Measurements from ENCODE around the gene HOXC10. TPM values are rescaled to one million over a fixed set of nuclear protein-coding genes. Genes with fewer than 3 reads are reported as not detected.

The HOXC10 gene
- total RNA-seq, 1 donor from 2014 or later = not detected

DNA sequence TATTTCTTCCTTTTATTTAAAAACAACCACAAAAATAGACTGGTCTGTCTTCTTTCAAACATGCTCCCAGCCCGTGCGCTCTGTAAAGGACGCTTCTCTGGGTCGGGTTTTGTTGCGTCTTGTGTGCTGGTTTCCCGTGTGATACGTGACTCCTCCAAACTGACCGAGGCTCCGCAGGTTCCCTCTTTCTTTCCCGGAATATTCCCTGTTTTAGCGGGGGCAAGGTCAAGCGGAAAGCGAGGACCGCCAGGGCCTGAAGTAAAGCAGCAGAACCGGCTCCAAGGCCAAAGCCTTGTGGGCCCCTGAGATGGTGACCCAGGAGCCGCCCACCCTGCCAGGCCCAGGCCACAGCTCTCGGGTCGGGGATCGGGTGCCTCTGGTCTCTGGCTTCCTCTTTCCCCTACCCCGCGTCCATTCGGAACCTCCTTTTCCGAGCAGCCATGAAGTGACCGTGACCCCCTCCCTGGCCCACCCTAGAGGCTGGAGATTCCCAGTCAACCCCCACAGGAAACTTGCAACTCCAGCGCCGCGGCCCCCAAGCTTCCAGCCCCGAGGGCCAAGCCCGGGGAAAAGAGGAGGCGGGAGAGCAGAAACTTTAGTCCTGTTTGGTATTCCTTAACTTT, 885 bp upstream of the HOXC10 start:
- no peaks in the 10 kb centered on the region for H3K9me3 ChIP-seq (ENCODE audit: insufficient read depth, low read depth, low read length)
- no peak overlapping the region for H3K4me3 ChIP-seq (ENCODE audit: insufficient read depth, low read depth, low read length)
- peaks cover 92% of the 10 kb centered on the region for H3K27me3 ChIP-seq (ENCODE audit: insufficient read depth, low read length)
- H3K36me3 Mint-ChIP-seq (ENCODE audit: low read depth, unreplicated experiment) = no peaks in the 10 kb centered on the region
- no peak overlapping the region for H3K4me2 ChIP-seq (ENCODE audit: low read length)
- DNase-seq (ENCODE audit: low read depth) = no peak
- no peak overlapping the region for H3K4me3 Mint-ChIP-seq (ENCODE audit: unreplicated experiment)
- H3K27me3 Mint-ChIP-seq (ENCODE audit: low read depth, unreplicated experiment) = peaks cover 85% of the 10 kb centered on the region
- H3K79me2 ChIP-seq (ENCODE audit: insufficient read depth, low read length) = no peaks in the 10 kb centered on the region
- peaks cover 22% of the 10 kb centered on the region for H3K9me3 Mint-ChIP-seq (ENCODE audit: unreplicated experiment)
- no peak overlapping the region for H2AFZ ChIP-seq (ENCODE audit: low read depth, low read length)
- no peak overlapping the region for H3K27ac ChIP-seq (ENCODE audit: low read depth, low read length)
- H3K36me3 ChIP-seq (ENCODE audit: insufficient read depth, low read length) = no peaks in the 10 kb centered on the region
- FAIRE-seq = no peak
- no peak overlapping the region for H3K9ac ChIP-seq (ENCODE audit: low read length)
- H3K4me1 Mint-ChIP-seq (ENCODE audit: low read depth, unreplicated experiment) = no peaks in the 10 kb centered on the region
- no peaks in the 10 kb centered on the region for H3K4me1 ChIP-seq (ENCODE audit: insufficient read depth, low read length)
- H3K27ac Mint-ChIP-seq (ENCODE audit: unreplicated experiment) = no peak overlapping the region
- H4K20me1 ChIP-seq (ENCODE audit: insufficient read depth, low read length) = no peaks in the 10 kb centered on the region
- peak; percentile 82 for TF ChIP-seq EZH2 (IDR thresholded peaks at IDR 0.05; ENCODE audit: insufficient read depth, low read length)
- TF ChIP-seq, protein P1, sequence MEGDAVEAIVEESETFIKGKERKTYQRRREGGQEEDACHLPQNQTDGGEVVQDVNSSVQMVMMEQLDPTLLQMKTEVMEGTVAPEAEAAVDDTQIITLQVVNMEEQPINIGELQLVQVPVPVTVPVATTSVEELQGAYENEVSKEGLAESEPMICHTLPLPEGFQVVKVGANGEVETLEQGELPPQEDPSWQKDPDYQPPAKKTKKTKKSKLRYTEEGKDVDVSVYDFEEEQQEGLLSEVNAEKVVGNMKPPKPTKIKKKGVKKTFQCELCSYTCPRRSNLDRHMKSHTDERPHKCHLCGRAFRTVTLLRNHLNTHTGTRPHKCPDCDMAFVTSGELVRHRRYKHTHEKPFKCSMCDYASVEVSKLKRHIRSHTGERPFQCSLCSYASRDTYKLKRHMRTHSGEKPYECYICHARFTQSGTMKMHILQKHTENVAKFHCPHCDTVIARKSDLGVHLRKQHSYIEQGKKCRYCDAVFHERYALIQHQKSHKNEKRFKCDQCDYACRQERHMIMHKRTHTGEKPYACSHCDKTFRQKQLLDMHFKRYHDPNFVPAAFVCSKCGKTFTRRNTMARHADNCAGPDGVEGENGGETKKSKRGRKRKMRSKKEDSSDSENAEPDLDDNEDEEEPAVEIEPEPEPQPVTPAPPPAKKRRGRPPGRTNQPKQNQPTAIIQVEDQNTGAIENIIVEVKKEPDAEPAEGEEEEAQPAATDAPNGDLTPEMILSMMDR (IDR thresholded peaks at IDR 0.05; ENCODE audit: insufficient read depth, low read depth, low read length) = no peak

DNA sequence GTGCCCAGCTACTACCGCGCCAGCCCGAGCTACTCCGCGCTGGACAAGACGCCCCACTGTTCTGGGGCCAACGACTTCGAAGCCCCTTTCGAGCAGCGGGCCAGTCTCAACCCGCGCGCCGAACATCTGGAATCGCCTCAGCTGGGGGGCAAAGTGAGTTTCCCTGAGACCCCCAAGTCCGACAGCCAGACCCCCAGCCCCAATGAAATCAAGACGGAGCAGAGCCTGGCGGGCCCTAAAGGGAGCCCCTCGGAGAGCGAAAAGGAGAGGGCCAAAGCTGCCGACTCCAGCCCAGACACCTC, 697 bp downstream of the HOXC10 start:
- peaks cover 93% of the 10 kb centered on the region for H3K27me3 ChIP-seq (ENCODE audit: insufficient read depth, low read length)
- H3K79me2 ChIP-seq (ENCODE audit: insufficient read depth, low read length) = no peaks in the 10 kb centered on the region
- Mint-ChIP-seq H3K36me3 (ENCODE audit: low read depth, unreplicated experiment) (no peaks in the 10 kb centered on the region), H3K27ac (ENCODE audit: unreplicated experiment) (no peak overlapping the region), H3K27me3 (ENCODE audit: low read depth, unreplicated experiment) (peaks cover 85% of the 10 kb centered on the region), H3K4me1 (ENCODE audit: low read depth, unreplicated experiment) (no peaks in the 10 kb centered on the region), H3K9me3 (ENCODE audit: unreplicated experiment) (peaks cover 29% of the 10 kb centered on the region), H3K4me3 (ENCODE audit: unreplicated experiment) (no peak overlapping the region)
- H3K9me3 ChIP-seq (ENCODE audit: insufficient read depth, low read depth, low read length) = no peaks in the 10 kb centered on the region
- no peak overlapping the region for H2AFZ ChIP-seq (ENCODE audit: low read depth, low read length)
- no peak overlapping the region for H3K4me3 ChIP-seq (ENCODE audit: insufficient read depth, low read depth, low read length)
- no peaks in the 10 kb centered on the region for H3K36me3 ChIP-seq (ENCODE audit: insufficient read depth, low read length)
- no peaks in the 10 kb centered on the region for H4K20me1 ChIP-seq (ENCODE audit: insufficient read depth, low read length)
- TF ChIP-seq EZH2 (IDR thresholded peaks at IDR 0.05; ENCODE audit: insufficient read depth, low read length) = no peak
- TF ChIP-seq, protein P1 (IDR thresholded peaks at IDR 0.05; ENCODE audit: insufficient read depth, low read depth, low read length) = no peak
- no peaks in the 10 kb centered on the region for H3K4me1 ChIP-seq (ENCODE audit: insufficient read depth, low read length)
- no peak overlapping the region for H3K9ac ChIP-seq (ENCODE audit: low read length)
- DNase-seq (ENCODE audit: low read depth) (no peak), FAIRE-seq (no peak)
- no peak overlapping the region for H3K4me2 ChIP-seq (ENCODE audit: low read length)
- no peak overlapping the region for H3K27ac ChIP-seq (ENCODE audit: low read depth, low read length)

DNA sequence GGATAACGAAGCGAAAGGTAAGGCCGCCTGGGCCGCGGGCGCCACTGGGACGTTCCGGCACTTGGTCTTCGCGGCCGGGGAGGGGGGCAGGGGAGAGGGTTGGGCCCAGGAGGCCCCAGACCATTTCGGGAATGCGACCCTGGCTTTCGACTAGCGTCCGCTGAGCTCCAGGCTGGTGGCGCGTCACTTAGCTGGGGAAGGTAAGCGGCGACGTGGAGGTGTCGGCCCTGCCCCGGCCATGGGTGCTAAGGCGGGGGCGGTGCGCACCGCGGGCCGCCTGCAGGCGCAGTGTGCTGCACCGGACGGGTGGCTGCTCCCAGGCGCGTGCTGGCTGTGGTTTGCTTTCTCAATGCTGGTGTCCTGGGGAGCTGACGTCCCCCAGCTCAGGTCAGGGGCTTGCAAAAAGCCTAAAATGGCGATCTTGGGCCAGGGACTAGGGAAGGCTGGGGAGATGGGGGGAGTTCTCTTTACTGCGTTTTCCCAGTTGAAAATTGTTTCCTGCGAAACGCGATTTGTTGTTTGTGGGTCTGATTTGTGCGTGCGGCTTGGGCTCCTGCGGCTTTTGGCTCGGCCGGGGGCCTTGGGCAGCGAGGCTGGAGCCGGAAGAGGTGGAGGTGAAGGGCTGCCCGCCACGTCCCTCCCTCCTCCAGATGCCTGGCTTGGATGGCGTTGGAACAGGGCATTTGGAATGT, 1.2 kb downstream of the HOXC10 start:
- no peaks in the 10 kb centered on the region for H3K36me3 ChIP-seq (ENCODE audit: insufficient read depth, low read length)
- Mint-ChIP-seq H3K4me3 (ENCODE audit: unreplicated experiment) (no peak overlapping the region), H3K27me3 (ENCODE audit: low read depth, unreplicated experiment) (peaks cover 85% of the 10 kb centered on the region), H3K4me1 (ENCODE audit: low read depth, unreplicated experiment) (no peaks in the 10 kb centered on the region), H3K27ac (ENCODE audit: unreplicated experiment) (no peak overlapping the region), H3K36me3 (ENCODE audit: low read depth, unreplicated experiment) (no peaks in the 10 kb centered on the region), H3K9me3 (ENCODE audit: unreplicated experiment) (peaks cover 29% of the 10 kb centered on the region)
- H3K27me3 ChIP-seq (ENCODE audit: insufficient read depth, low read length) = peaks cover 93% of the 10 kb centered on the region
- no peak overlapping the region for H3K4me3 ChIP-seq (ENCODE audit: insufficient read depth, low read depth, low read length)
- no peak overlapping the region for H3K27ac ChIP-seq (ENCODE audit: low read depth, low read length)
- no peak for DNase-seq (ENCODE audit: low read depth)
- H3K4me1 ChIP-seq (ENCODE audit: insufficient read depth, low read length) = no peaks in the 10 kb centered on the region
- H2AFZ ChIP-seq (ENCODE audit: low read depth, low read length) = no peak overlapping the region
- peak; percentile 82 for TF ChIP-seq EZH2 (IDR thresholded peaks at IDR 0.05; ENCODE audit: insufficient read depth, low read length)
- TF ChIP-seq, protein P1 (IDR thresholded peaks at IDR 0.05; ENCODE audit: insufficient read depth, low read depth, low read length) = no peak
- no peaks in the 10 kb centered on the region for H3K79me2 ChIP-seq (ENCODE audit: insufficient read depth, low read length)
- no peak for FAIRE-seq
- no peaks in the 10 kb centered on the region for H4K20me1 ChIP-seq (ENCODE audit: insufficient read depth, low read length)
- H3K9me3 ChIP-seq (ENCODE audit: insufficient read depth, low read depth, low read length) = no peaks in the 10 kb centered on the region
- H3K4me2 ChIP-seq (ENCODE audit: low read length) = no peak overlapping the region
- no peak overlapping the region for H3K9ac ChIP-seq (ENCODE audit: low read length)

All from astrocyte (in vitro differentiated cells and primary cell).